SKM-1 (cell line): ENCODE measurements around the gene AEBP1.

Experiments used
- DNase-seq: peaks from one replicate; lab custom pipeline; 2025; ENCODE audit not compliant: unreplicated experiment; lab: John Stamatoyannopoulos, UW

AEBP1 gene

GRCh38 chr7:44140341-44140740, 36.2 kb downstream of the AEBP1 start:
- DNase-seq: no peak

GRCh38 chr7:44141221-44141850, 37.2 kb downstream of the AEBP1 start, which contains the start of gene MYL7:
Gene MYL7 (minus strand): TSS chr7:44141332. CDS start chr7:44141305, 27 bp downstream.
- DNase-seq: no peak

- DNase-seq: no peak
Observed at GRCh38 chr7:44142028-44142427, 37.9 kb downstream of the AEBP1 start.

GRCh38 chr7:44143646-44144250, 39.6 kb downstream of the AEBP1 start:
- no peak for DNase-seq

GRCh38 chr7:44144426-44144967, 40.4 kb downstream of the AEBP1 start:
- DNase-seq: no peak

GRCh38 chr7:44144968-44145478, 40.9 kb downstream of the AEBP1 start:
- no peak for DNase-seq

GRCh38 chr7:44145479-44145968, 41.4 kb downstream of the AEBP1 start:
- DNase-seq: no peak

- DNase-seq: no peak
Observed at GRCh38 chr7:44145969-44146911, 42.1 kb downstream of the AEBP1 start.

GRCh38 chr7:44147026-44147991, 43.2 kb downstream of the AEBP1 start:
- no peak for DNase-seq

GRCh38 chr7:44148166-44148565, 44.0 kb downstream of the AEBP1 start:
- DNase-seq: no peak

GRCh38 chr7:44148961-44149536, 44.9 kb downstream of the AEBP1 start:
- no peak for DNase-seq

- DNase-seq: no peak
Observed at GRCh38 chr7:44149571-44150465, 45.7 kb downstream of the AEBP1 start.

GRCh38 chr7:44150466-44150832, 46.3 kb downstream of the AEBP1 start:
- DNase-seq: no peak

GRCh38 chr7:44150966-44151941, 47.1 kb downstream of the AEBP1 start:
- DNase-seq: no peak

GRCh38 chr7:44151956-44152355, 47.8 kb downstream of the AEBP1 start:
- DNase-seq: no peak

GRCh38 chr7:44152971-44153947, 49.1 kb downstream of the AEBP1 start:
- no peak for DNase-seq
